ENCODE results near the gene PHACTR2.

GRCh38 chr6:143694013-143694412 is 16.2 kb downstream of the PHACTR2 start:
- TF ChIP-seq, protein P1, sequence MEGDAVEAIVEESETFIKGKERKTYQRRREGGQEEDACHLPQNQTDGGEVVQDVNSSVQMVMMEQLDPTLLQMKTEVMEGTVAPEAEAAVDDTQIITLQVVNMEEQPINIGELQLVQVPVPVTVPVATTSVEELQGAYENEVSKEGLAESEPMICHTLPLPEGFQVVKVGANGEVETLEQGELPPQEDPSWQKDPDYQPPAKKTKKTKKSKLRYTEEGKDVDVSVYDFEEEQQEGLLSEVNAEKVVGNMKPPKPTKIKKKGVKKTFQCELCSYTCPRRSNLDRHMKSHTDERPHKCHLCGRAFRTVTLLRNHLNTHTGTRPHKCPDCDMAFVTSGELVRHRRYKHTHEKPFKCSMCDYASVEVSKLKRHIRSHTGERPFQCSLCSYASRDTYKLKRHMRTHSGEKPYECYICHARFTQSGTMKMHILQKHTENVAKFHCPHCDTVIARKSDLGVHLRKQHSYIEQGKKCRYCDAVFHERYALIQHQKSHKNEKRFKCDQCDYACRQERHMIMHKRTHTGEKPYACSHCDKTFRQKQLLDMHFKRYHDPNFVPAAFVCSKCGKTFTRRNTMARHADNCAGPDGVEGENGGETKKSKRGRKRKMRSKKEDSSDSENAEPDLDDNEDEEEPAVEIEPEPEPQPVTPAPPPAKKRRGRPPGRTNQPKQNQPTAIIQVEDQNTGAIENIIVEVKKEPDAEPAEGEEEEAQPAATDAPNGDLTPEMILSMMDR (IDR thresholded peaks at IDR 0.05): no peak
- TF ChIP-seq POLR2A (IDR thresholded peaks at IDR 0.05): no peak

Measured in thyroid gland (tissue), 4 donors.